Subcutaneous adipose tissue (tissue), 4 donors: ENCODE data around the gene CARD16. TPM values are rescaled to one million over a fixed set of nuclear protein-coding genes. Genes with fewer than 3 reads are reported as not detected.

Source experiments
- CTCF ChIP-seq: fragments of 450-650 bp; IDR thresholded peaks from one replicate; pipeline ENCODE4 v1.5.1; 2016; ENCODE audit warnings: low read depth, mild to moderate bottlenecking, control low read depth, antibody characterized with exemption, moderate library complexity
- total RNA-seq, 4 donors: library from RNA; depleted of rRNA; stranded (reverse); fragments of >200 nt; gene quantifications; one replicate each; pipeline ENCODE4 v1.1.0, GENCODE V29; 2016

CARD16 gene
- total RNA-seq, 4 donors from 2014 or later, result 8.6 to 27.0 (median 13.0) TPM

GRCh38 chr11:105033343-105033742 is 11.8 kb downstream of the CARD16 start:
- no peak for TF ChIP-seq CTCF

GRCh38 chr11:105032495-105032894 is 12.6 kb downstream of the CARD16 start:
- no peak for TF ChIP-seq CTCF

DNA sequence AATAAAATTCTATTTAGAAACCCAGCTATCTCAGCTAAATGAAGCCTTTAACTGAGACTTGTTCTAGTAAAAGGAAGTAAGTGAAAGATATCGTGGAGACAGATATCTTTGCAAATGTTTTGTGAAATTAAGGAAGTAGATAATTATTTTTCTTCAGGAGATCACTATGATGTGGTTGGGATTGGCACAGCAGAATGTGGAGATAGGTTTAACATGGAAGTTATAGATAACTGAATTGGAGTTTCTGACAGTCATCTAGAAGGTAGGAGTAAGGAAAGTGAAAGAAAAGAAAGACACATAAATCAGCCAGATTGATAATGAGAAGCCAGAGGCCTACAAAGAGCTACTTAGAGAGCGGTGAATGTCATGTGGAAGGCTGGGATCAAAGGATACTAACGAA is 17.5 kb downstream of the CARD16 start:
- no peak for TF ChIP-seq CTCF

GRCh38 chr11:105024394-105024793 is 20.7 kb downstream of the CARD16 start:
- TF ChIP-seq CTCF, result no peak

- no peak for TF ChIP-seq CTCF
These were observed 22.1 kb downstream of the CARD16 start, which contains the start of gene CASP5 for GRCh38 chr11:105023003-105023402. TSS of gene CASP5 (minus strand) at chr11:105023168. CDS start at chr11:105023136, 32 bp downstream.

DNA sequence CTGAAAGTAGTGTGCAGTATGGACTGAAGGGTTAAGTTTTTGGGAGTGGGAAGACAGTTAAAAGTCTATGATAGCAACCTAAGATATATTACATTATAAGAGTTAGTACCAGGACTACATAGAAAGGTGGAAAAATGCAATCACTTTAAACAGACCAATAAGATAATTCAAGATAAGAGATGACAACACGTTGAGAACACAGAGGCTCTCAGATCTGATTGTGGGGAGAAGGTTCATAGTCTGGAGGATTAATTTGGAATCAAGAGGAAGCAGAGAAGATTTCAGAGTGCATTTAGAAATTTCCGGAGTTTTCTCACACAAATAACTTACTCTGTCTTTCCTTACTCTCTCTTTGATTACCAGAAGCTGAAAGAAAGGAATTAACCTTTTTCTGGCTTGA is 22.6 kb downstream of the CARD16 start:
- TF ChIP-seq CTCF, result no peak

DNA sequence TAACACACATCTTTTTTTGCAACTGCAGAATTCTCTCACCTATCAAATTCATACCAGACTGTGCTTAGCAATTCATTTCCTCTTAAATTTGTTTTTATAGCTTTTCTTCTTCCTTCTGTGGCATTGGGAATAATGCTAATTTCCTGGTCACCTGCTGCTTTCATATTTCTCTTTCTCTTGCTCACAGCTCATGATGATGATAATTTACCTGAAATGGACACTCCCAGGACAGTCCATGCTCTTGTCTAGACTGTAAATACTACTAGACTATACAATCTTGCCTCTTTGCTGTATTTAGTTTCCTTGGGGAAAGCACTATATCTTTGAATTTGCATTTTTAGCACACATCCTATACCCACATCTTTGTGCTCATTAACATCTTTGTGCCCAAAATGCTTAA is 37.7 kb downstream of the CARD16 start:
- TF ChIP-seq CTCF, result no peak
